ENCODE data around the gene NUP62. TPM values are rescaled to one million over a fixed set of nuclear protein-coding genes. Genes with fewer than 3 reads are reported as not detected.
"Not testable (repeated sequence)": the region's sequence is repeated elsewhere in the genome, so short reads cannot be mapped to it uniquely, and the experiment has no call there.

NUP62 gene
- total RNA-seq, 5 donors from 2014 or later (not counting 1 experiment from before 2014, with no cell fraction given): 36.2 to 67.5 (median 59.5) TPM

GRCh38 chr19:49959892-49960291 is 30.6 kb upstream of the NUP62 start:
- POLR2A ChIA-PET; H3K4me1 Mint-ChIP-seq; DNase-seq; H3K27ac ChIP-seq (ENCODE audit: low read length); CTCF ChIA-PET; ATAC-seq (replicated peaks in 1 of 4); H3K4me1 ChIP-seq (ENCODE audit: control insufficient read depth in 1 of 2, extremely low read depth in 1 of 2, insufficient read depth in 2 of 2, low read length in 2 of 2); H3K9me3 Mint-ChIP-seq; H3K9me3 ChIP-seq; H3K4me3 ChIP-seq (ENCODE audit: control insufficient read depth in 1 of 2, extremely low read depth in 1 of 2, low read length in 1 of 2); H3K4me3 Mint-ChIP-seq; H3K36me3 ChIP-seq (ENCODE audit: control insufficient read depth in 2 of 2, extremely low read depth in 1 of 2, insufficient read depth in 1 of 2, low read length in 1 of 2); H3K27ac Mint-ChIP-seq; H3K36me3 Mint-ChIP-seq: not testable (repeated sequence)
- H3K27me3 Mint-ChIP-seq: peaks cover 17 to 22% of the 10 kb centered on the region in 2 donors
- WGBS (ENCODE audit: insufficient coverage): no CpG with 5 or more reads among the region's 12 CpGs
- peaks cover 0 to 10% of the 10 kb centered on the region in 2 experiments for H3K27me3 ChIP-seq (replicated peaks in 1 of 2; ENCODE audit: control insufficient read depth in 2 of 2, extremely low read depth in 1 of 2, insufficient read depth in 2 of 2, low read length in 1 of 2)

GRCh38 chr19:49958596-49958995 is 29.3 kb upstream of the NUP62 start:
- WGBS (ENCODE audit: insufficient coverage): 69% methylated on average over 12 of the region's 13 CpGs
- H3K36me3 ChIP-seq (ENCODE audit: control insufficient read depth in 2 of 2, extremely low read depth in 1 of 2, insufficient read depth in 1 of 2, low read length in 1 of 2); H3K4me3 ChIP-seq (ENCODE audit: control insufficient read depth in 1 of 2, extremely low read depth in 1 of 2, low read length in 1 of 2); H3K9me3 Mint-ChIP-seq; H3K4me3 Mint-ChIP-seq; ATAC-seq (replicated peaks in 1 of 4); DNase-seq; H3K9me3 ChIP-seq; CTCF ChIA-PET; POLR2A ChIA-PET; H3K27ac ChIP-seq (ENCODE audit: low read length); H3K4me1 Mint-ChIP-seq; H3K27ac Mint-ChIP-seq; H3K4me1 ChIP-seq (ENCODE audit: control insufficient read depth in 1 of 2, extremely low read depth in 1 of 2, insufficient read depth in 2 of 2, low read length in 2 of 2); H3K36me3 Mint-ChIP-seq: not testable (repeated sequence)
- peaks cover 0 to 15% of the 10 kb centered on the region in 2 experiments for H3K27me3 ChIP-seq (replicated peaks in 1 of 2; ENCODE audit: control insufficient read depth in 2 of 2, extremely low read depth in 1 of 2, insufficient read depth in 2 of 2, low read length in 1 of 2)
- peaks cover 19 to 20% of the 10 kb centered on the region in 2 donors for H3K27me3 Mint-ChIP-seq

GRCh38 chr19:49958144-49958543 is 28.8 kb upstream of the NUP62 start:
- peaks cover 19 to 20% of the 10 kb centered on the region in 2 donors for H3K27me3 Mint-ChIP-seq
- H3K9me3 Mint-ChIP-seq; H3K36me3 ChIP-seq (ENCODE audit: control insufficient read depth in 2 of 2, extremely low read depth in 1 of 2, insufficient read depth in 1 of 2, low read length in 1 of 2); H3K4me1 ChIP-seq (ENCODE audit: control insufficient read depth in 1 of 2, extremely low read depth in 1 of 2, insufficient read depth in 2 of 2, low read length in 2 of 2); H3K4me3 Mint-ChIP-seq; H3K27ac Mint-ChIP-seq; H3K36me3 Mint-ChIP-seq; CTCF ChIA-PET; H3K9me3 ChIP-seq; DNase-seq; H3K4me1 Mint-ChIP-seq; H3K27ac ChIP-seq (ENCODE audit: low read length); H3K4me3 ChIP-seq (ENCODE audit: control insufficient read depth in 1 of 2, extremely low read depth in 1 of 2, low read length in 1 of 2); ATAC-seq (replicated peaks in 1 of 4): not testable (repeated sequence)
- H3K27me3 ChIP-seq (replicated peaks in 1 of 2; ENCODE audit: control insufficient read depth in 2 of 2, extremely low read depth in 1 of 2, insufficient read depth in 2 of 2, low read length in 1 of 2): peaks cover 0 to 14% of the 10 kb centered on the region in 2 experiments
- 60% methylated on average over 5 of the region's 9 CpGs for WGBS (ENCODE audit: insufficient coverage)
- POLR2A ChIA-PET: interaction anchor here in 1 of 2 donors (0.7 kb wide), 1 partner anchor 35 kb away, joined by 3 read pairs; no protein-coding TSS in a partner anchor

- ChIA-PET CTCF (interaction anchor here in 1 of 2 donors (0.7 kb wide), 1 partner anchor 16 kb away, joined by 3 read pairs; no protein-coding TSS in a partner anchor), POLR2A (interaction anchor here in 1 of 2 donors (0.7 kb wide), 1 partner anchor 35 kb away, joined by 3 read pairs; no protein-coding TSS in a partner anchor)
- 81% methylated on average over 7 of the region's 10 CpGs for WGBS (ENCODE audit: insufficient coverage)
- Mint-ChIP-seq H3K4me3 (no peak overlapping the region), H3K27ac (no peak overlapping the region), H3K27me3 (peaks cover 21% of the 10 kb centered on the region in 2 donors), H3K9me3 (no peaks in the 10 kb centered on the region), H3K36me3 (no peaks in the 10 kb centered on the region), H3K4me1 (peaks cover 2 to 6% (median 6%) of the 10 kb centered on the region in 3 donors)
- Histone ChIP-seq H3K36me3 (ENCODE audit: control insufficient read depth in 2 of 2, extremely low read depth in 1 of 2, insufficient read depth in 1 of 2, low read length in 1 of 2) (no peaks in the 10 kb centered on the region), H3K9me3 (no peaks in the 10 kb centered on the region), H3K27ac (ENCODE audit: low read length) (no peak overlapping the region), H3K4me3 (ENCODE audit: control insufficient read depth in 1 of 2, extremely low read depth in 1 of 2, low read length in 1 of 2) (no peak overlapping the region), H3K27me3 (replicated peaks in 1 of 2; ENCODE audit: control insufficient read depth in 2 of 2, extremely low read depth in 1 of 2, insufficient read depth in 2 of 2, low read length in 1 of 2) (peaks cover 0 to 17% of the 10 kb centered on the region in 2 experiments), H3K4me1 (ENCODE audit: control insufficient read depth in 1 of 2, extremely low read depth in 1 of 2, insufficient read depth in 2 of 2, low read length in 2 of 2) (no peaks in the 10 kb centered on the region)
- ATAC-seq (replicated peaks in 1 of 4): no peak
- DNase-seq: no peak
These were observed 28.1 kb upstream of the NUP62 start for GRCh38 chr19:49957262-49957915.

GRCh38 chr19:49956115-49956495 is 26.8 kb upstream of the NUP62 start:
- CTCF ChIA-PET: no interaction called here
- peaks cover 17 to 24% of the 10 kb centered on the region in 2 donors for H3K27me3 Mint-ChIP-seq
- no peak overlapping the region for H3K4me3 Mint-ChIP-seq
- WGBS (ENCODE audit: insufficient coverage): 93% methylated on average over 6 of the region's 9 CpGs
- H3K9me3 Mint-ChIP-seq: no peaks in the 10 kb centered on the region
- ATAC-seq (replicated peaks in 1 of 4) (no peak), DNase-seq (no peak)
- POLR2A ChIA-PET: no interaction called here
- no peaks in the 10 kb centered on the region for H3K36me3 ChIP-seq (ENCODE audit: control insufficient read depth in 2 of 2, extremely low read depth in 1 of 2, insufficient read depth in 1 of 2, low read length in 1 of 2)
- H3K4me3 ChIP-seq (ENCODE audit: control insufficient read depth in 1 of 2, extremely low read depth in 1 of 2, low read length in 1 of 2): no peak overlapping the region
- H3K9me3 ChIP-seq: no peaks in the 10 kb centered on the region
- H3K36me3 Mint-ChIP-seq: no peaks in the 10 kb centered on the region
- H3K27me3 ChIP-seq (replicated peaks in 1 of 2; ENCODE audit: control insufficient read depth in 2 of 2, extremely low read depth in 1 of 2, insufficient read depth in 2 of 2, low read length in 1 of 2): peaks cover 0 to 29% of the 10 kb centered on the region in 2 experiments
- H3K4me1 Mint-ChIP-seq: peaks cover 2 to 6% (median 6%) of the 10 kb centered on the region in 3 donors
- no peak overlapping the region for H3K27ac ChIP-seq (ENCODE audit: low read length)
- no peak overlapping the region for H3K27ac Mint-ChIP-seq
- no peaks in the 10 kb centered on the region for H3K4me1 ChIP-seq (ENCODE audit: control insufficient read depth in 1 of 2, extremely low read depth in 1 of 2, insufficient read depth in 2 of 2, low read length in 2 of 2)

- no peak for DNase-seq
- Mint-ChIP-seq H3K4me3 (no peak overlapping the region), H3K4me1 (peaks cover 2 to 6% (median 6%) of the 10 kb centered on the region in 3 donors), H3K36me3 (no peaks in the 10 kb centered on the region), H3K27ac (no peak overlapping the region), H3K9me3 (no peaks in the 10 kb centered on the region), H3K27me3 (peaks cover 24 to 30% of the 10 kb centered on the region in 2 donors)
- WGBS (ENCODE audit: insufficient coverage): 94% methylated on average over 10 of the region's 11 CpGs
- peaks cover 0 to 40% of the 10 kb centered on the region in 2 experiments for H3K27me3 ChIP-seq (replicated peaks in 1 of 2; ENCODE audit: control insufficient read depth in 2 of 2, extremely low read depth in 1 of 2, insufficient read depth in 2 of 2, low read length in 1 of 2)
- POLR2A ChIA-PET: interaction anchor here in 1 of 2 donors (0.7 kb wide), 1 partner anchor 1468 kb away, joined by 7 read pairs; no protein-coding TSS in a partner anchor
- no peak for ATAC-seq (replicated peaks in 1 of 4)
- no peaks in the 10 kb centered on the region for H3K4me1 ChIP-seq (ENCODE audit: control insufficient read depth in 1 of 2, extremely low read depth in 1 of 2, insufficient read depth in 2 of 2, low read length in 2 of 2)
- CTCF ChIA-PET: no interaction called here
- H3K27ac ChIP-seq (ENCODE audit: low read length): no peak overlapping the region
- H3K9me3 ChIP-seq: no peaks in the 10 kb centered on the region
- no peaks in the 10 kb centered on the region for H3K36me3 ChIP-seq (ENCODE audit: control insufficient read depth in 2 of 2, extremely low read depth in 1 of 2, insufficient read depth in 1 of 2, low read length in 1 of 2)
- H3K4me3 ChIP-seq (ENCODE audit: control insufficient read depth in 1 of 2, extremely low read depth in 1 of 2, low read length in 1 of 2): no peak overlapping the region
These were observed 25.6 kb upstream of the NUP62 start for GRCh38 chr19:49954933-49955332.

Data from T-cell (primary cell).